Keratinocyte (primary cell): ENCODE measurements around the gene AVL9.

Source experiments
- CTCF ChIP-seq, 3 experiments: IDR thresholded peaks in 1 of 3; conservative IDR thresholded peaks in 1 of 3; optimal IDR thresholded peaks in 1 of 3; 2 replicates in 2 of 3; 3 replicates in 1 of 3; pipeline versions ENCODE3 to v1.5.1; 2011; ENCODE audit warnings: low read length in 3 of 3, mild to moderate bottlenecking in 3 of 3, moderate library complexity in 2 of 3, control low read depth in 1 of 3, inconsistent platforms in 1 of 3; ENCODE audit not compliant: insufficient read depth in 2 of 3; ENCODE audit errors: extremely low read depth in 1 of 3
- EZH2 ChIP-seq: IDR thresholded peaks from one replicate; pipeline ENCODE4 v1.6.1; 2012; ENCODE audit warnings: inconsistent platforms, mild to moderate bottlenecking, low read length, moderate library complexity

GRCh38 chr7:32515890-32516550, 20.7 kb downstream of the AVL9 start:
- no peak for TF ChIP-seq CTCF (optimal IDR thresholded peaks at IDR 0.05 in 1 of 3, IDR thresholded peaks at IDR 0.05 in 1 of 3, conservative IDR thresholded peaks at IDR 0.05 in 1 of 3; ENCODE audit: extremely low read depth in 1 of 3, insufficient read depth in 2 of 3, low read length in 3 of 3)
- TF ChIP-seq EZH2 = no peak
